NCI-H226 (cell line): ENCODE measurements around the gene NSRP1.

Experiments used
- DNase-seq: peaks from one replicate; pipeline ENCODE4 v3.0.0-alpha.2; 2015

NSRP1 gene

GRCh38 chr17:30124273-30124796, 7.7 kb downstream of the NSRP1 start:
- no peak for DNase-seq

- DNase-seq: no peak
Observed at GRCh38 chr17:30130121-30130520, 13.5 kb downstream of the NSRP1 start.

- no peak for DNase-seq
Observed at GRCh38 chr17:30132615-30133014, 16.0 kb downstream of the NSRP1 start.

- no peak for DNase-seq
Observed at GRCh38 chr17:30133197-30133596, 16.6 kb downstream of the NSRP1 start.

GRCh38 chr17:30134551-30134950, 17.9 kb downstream of the NSRP1 start:
- no peak for DNase-seq

- no peak for DNase-seq
Observed at GRCh38 chr17:30137158-30137557, 20.5 kb downstream of the NSRP1 start.

GRCh38 chr17:30147860-30148259, 31.2 kb downstream of the NSRP1 start:
- peak; percentile 48 for DNase-seq

GRCh38 chr17:30148376-30148775, 31.8 kb downstream of the NSRP1 start:
- DNase-seq: peak; percentile 23

GRCh38 chr17:30151471-30151870, 34.9 kb downstream of the NSRP1 start:
- DNase-seq: no peak

GRCh38 chr17:30153463-30153862, 36.8 kb downstream of the NSRP1 start:
- DNase-seq: no peak

- no peak for DNase-seq
Observed at GRCh38 chr17:30155389-30155788, 38.8 kb downstream of the NSRP1 start.

GRCh38 chr17:30158896-30159625, 42.4 kb downstream of the NSRP1 start:
- DNase-seq: no peak

- no peak for DNase-seq
Observed at GRCh38 chr17:30160419-30161172, 44.0 kb downstream of the NSRP1 start.

GRCh38 chr17:30161601-30162000, 45.0 kb downstream of the NSRP1 start:
- DNase-seq: no peak

- DNase-seq: no peak
Observed at GRCh38 chr17:30164531-30164930, 47.9 kb downstream of the NSRP1 start.

- no peak for DNase-seq
Observed at GRCh38 chr17:30165147-30165546, 48.5 kb downstream of the NSRP1 start.

- no peak for DNase-seq
Observed at GRCh38 chr17:30165960-30166359, 49.3 kb downstream of the NSRP1 start.

GRCh38 chr17:30170415-30170987, 53.9 kb downstream of the NSRP1 start:
- DNase-seq: no peak

GRCh38 chr17:30172560-30172959, 55.9 kb downstream of the NSRP1 start:
- no peak for DNase-seq

GRCh38 chr17:30173649-30174048, 57.0 kb downstream of the NSRP1 start:
- no peak for DNase-seq

- no peak for DNase-seq
Observed at GRCh38 chr17:30174556-30174955, 57.9 kb downstream of the NSRP1 start.

GRCh38 chr17:30176855-30177254, 60.2 kb downstream of the NSRP1 start:
- DNase-seq: no peak

GRCh38 chr17:30186761-30187160, 70.1 kb downstream of the NSRP1 start:
- no peak for DNase-seq

GRCh38 chr17:30187573-30187972, 71.0 kb downstream of the NSRP1 start:
- DNase-seq: no peak
